ENCODE data around the gene TOMM34. TPM values are rescaled to one million over a fixed set of nuclear protein-coding genes. Genes with fewer than 3 reads are reported as not detected.
A peak's percentile ranks its signal among the peaks of the same experiment; 100 is the strongest.

The TOMM34 gene
- total RNA-seq, 1 donor from 2014 or later = 27.3 TPM

GRCh38 chr20:44970243-44970757, 10.1 kb upstream of the TOMM34 start:
- no peak for DNase-seq (ENCODE audit: low spot score)
- Mint-ChIP-seq H3K27me3 (ENCODE audit: insufficient read depth, low read depth) (peaks cover 4% of the 10 kb centered on the region), H3K4me1 (peaks cover 26% of the 10 kb centered on the region), H3K4me3 (no peak overlapping the region), H3K9me3 (no peaks in the 10 kb centered on the region), H3K27ac (no peak overlapping the region), H3K36me3 (peaks cover 7% of the 10 kb centered on the region)
- TF ChIP-seq EZH2phosphoT487 (IDR thresholded peaks at IDR 0.05) = no peak
- TF ChIP-seq EZH2 (IDR thresholded peaks at IDR 0.05) = no peak
- no peak for TF ChIP-seq CTCF (IDR thresholded peaks at IDR 0.05)
- Histone ChIP-seq H3K9me3 (ENCODE audit: low read depth) (no peaks in the 10 kb centered on the region), H4K20me1 (ENCODE audit: low read depth) (peaks cover 22% of the 10 kb centered on the region), H3K36me3 (peaks cover 7% of the 10 kb centered on the region), H3F3A (ENCODE audit: low read depth) (peaks cover 8% of the 10 kb centered on the region), H3K4me3 (no peak overlapping the region), H3K9ac (no peak overlapping the region), H3K4me2 (no peak overlapping the region), H3K27me3 (no peaks in the 10 kb centered on the region), H3K27ac (no peak overlapping the region), H3K79me2 (ENCODE audit: low read depth) (peaks cover 60% of the 10 kb centered on the region), H3K4me1 (peaks cover 13% of the 10 kb centered on the region), H2AFZ (replicated peaks) (no peak overlapping the region)

DNA sequence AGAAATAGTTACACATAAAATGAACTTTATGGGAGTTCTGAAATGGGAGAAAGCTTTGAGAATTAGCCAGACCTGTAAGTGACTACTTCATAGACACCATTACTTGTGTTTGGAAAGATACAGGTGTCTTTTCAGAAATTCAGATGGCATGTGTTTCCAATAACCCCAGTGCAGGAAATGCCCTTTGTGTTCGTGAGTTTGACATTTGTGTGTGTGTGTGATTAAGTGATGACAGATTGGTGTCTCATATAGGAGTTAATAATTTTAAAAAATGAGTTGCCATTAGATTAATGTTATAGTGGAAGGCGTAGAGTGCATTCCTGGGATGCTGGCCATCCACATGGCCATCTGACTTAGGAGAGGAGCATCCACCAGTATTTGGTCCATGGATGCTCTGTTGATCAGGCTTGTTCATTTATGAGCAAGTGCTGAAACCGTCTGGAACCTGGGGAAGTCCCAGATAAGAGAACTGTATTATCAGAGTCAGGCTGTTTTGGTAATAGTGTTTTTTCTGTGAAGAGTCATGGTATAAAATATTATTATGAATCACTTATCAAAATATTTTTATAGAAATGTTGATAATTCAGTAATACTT, 9.2 kb upstream of the TOMM34 start:
- Mint-ChIP-seq H3K9me3 (no peaks in the 10 kb centered on the region), H3K27ac (no peak overlapping the region), H3K4me1 (peaks cover 26% of the 10 kb centered on the region), H3K36me3 (peaks cover 1% of the 10 kb centered on the region), H3K27me3 (ENCODE audit: insufficient read depth, low read depth) (peaks cover 4% of the 10 kb centered on the region), H3K4me3 (no peak overlapping the region)
- peaks cover 12% of the 10 kb centered on the region for H3F3A ChIP-seq (ENCODE audit: low read depth)
- no peak overlapping the region for H3K4me2 ChIP-seq
- H3K9me3 ChIP-seq (ENCODE audit: low read depth) = no peaks in the 10 kb centered on the region
- DNase-seq (ENCODE audit: low spot score) = no peak
- H3K9ac ChIP-seq = no peak overlapping the region
- peaks cover 22% of the 10 kb centered on the region for H4K20me1 ChIP-seq (ENCODE audit: low read depth)
- peaks cover 13% of the 10 kb centered on the region for H3K4me1 ChIP-seq
- no peak overlapping the region for H3K4me3 ChIP-seq
- H3K79me2 ChIP-seq (ENCODE audit: low read depth) = peaks cover 60% of the 10 kb centered on the region
- TF ChIP-seq EZH2phosphoT487 (IDR thresholded peaks at IDR 0.05) (no peak), EZH2 (IDR thresholded peaks at IDR 0.05) (no peak), CTCF (IDR thresholded peaks at IDR 0.05) (no peak)
- peaks cover 7% of the 10 kb centered on the region for H3K36me3 ChIP-seq
- no peak overlapping the region for H3K27ac ChIP-seq
- H3K27me3 ChIP-seq = no peaks in the 10 kb centered on the region
- H2AFZ ChIP-seq (replicated peaks) = no peak overlapping the region

- Mint-ChIP-seq H3K27ac (no peak overlapping the region), H3K4me3 (peak overlapping the region; percentile 98), H3K27me3 (ENCODE audit: insufficient read depth, low read depth) (peaks cover 6% of the 10 kb centered on the region), H3K9me3 (no peaks in the 10 kb centered on the region), H3K36me3 (no peaks in the 10 kb centered on the region), H3K4me1 (peaks cover 28% of the 10 kb centered on the region)
- H3K4me1 ChIP-seq = peaks cover 13% of the 10 kb centered on the region
- H3K27me3 ChIP-seq = no peaks in the 10 kb centered on the region
- H3K9me3 ChIP-seq (ENCODE audit: low read depth) = no peaks in the 10 kb centered on the region
- H3K4me3 ChIP-seq = peak overlapping the region; percentile 83
- peaks cover 59% of the 10 kb centered on the region for H3K79me2 ChIP-seq (ENCODE audit: low read depth)
- H4K20me1 ChIP-seq (ENCODE audit: low read depth) = peaks cover 22% of the 10 kb centered on the region
- H3K27ac ChIP-seq = no peak overlapping the region
- TF ChIP-seq CTCF (IDR thresholded peaks at IDR 0.05) (no peak), EZH2 (IDR thresholded peaks at IDR 0.05) (no peak), EZH2phosphoT487 (IDR thresholded peaks at IDR 0.05) (no peak)
- peak overlapping the region; percentile 94 for H3K4me2 ChIP-seq
- H3K9ac ChIP-seq = peak overlapping the region; percentile 69
- peaks cover 12% of the 10 kb centered on the region for H3F3A ChIP-seq (ENCODE audit: low read depth)
- H2AFZ ChIP-seq (replicated peaks) = no peak overlapping the region
- H3K36me3 ChIP-seq = peaks cover 2% of the 10 kb centered on the region
- no peak for DNase-seq (ENCODE audit: low spot score)
Measured at GRCh38 chr20:44967207-44967807, 7.1 kb upstream of the TOMM34 start.
